ENCODE data around the gene PRKD3. TPM values are rescaled to one million over a fixed set of nuclear protein-coding genes. Genes with fewer than 3 reads are reported as not detected.
A peak's percentile ranks its signal among the peaks of the same experiment; 100 is the strongest.

The PRKD3 gene
- total and polyA plus RNA-seq, 2 of the 13 experiments (the other 11 are each of a cell fraction or from before 2014, with no cell fraction given), result 11.6 to 38.4 TPM

- TF ChIP-seq, protein P1, sequence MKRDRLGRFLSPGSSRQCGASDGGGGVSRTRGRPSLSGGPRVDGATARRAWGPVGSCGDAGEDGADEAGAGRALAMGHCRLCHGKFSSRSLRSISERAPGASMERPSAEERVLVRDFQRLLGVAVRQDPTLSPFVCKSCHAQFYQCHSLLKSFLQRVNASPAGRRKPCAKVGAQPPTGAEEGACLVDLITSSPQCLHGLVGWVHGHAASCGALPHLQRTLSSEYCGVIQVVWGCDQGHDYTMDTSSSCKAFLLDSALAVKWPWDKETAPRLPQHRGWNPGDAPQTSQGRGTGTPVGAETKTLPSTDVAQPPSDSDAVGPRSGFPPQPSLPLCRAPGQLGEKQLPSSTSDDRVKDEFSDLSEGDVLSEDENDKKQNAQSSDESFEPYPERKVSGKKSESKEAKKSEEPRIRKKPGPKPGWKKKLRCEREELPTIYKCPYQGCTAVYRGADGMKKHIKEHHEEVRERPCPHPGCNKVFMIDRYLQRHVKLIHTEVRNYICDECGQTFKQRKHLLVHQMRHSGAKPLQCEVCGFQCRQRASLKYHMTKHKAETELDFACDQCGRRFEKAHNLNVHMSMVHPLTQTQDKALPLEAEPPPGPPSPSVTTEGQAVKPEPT (CRISPR knock-in tag; IDR thresholded peaks at IDR 0.05; ENCODE audit: low read depth), result no peak
- TF ChIP-seq PRMT3 (CRISPR knock-in tag; IDR thresholded peaks at IDR 0.05; ENCODE audit: borderline replicate concordance, low read depth), result no peak
- TF ChIP-seq ZNF33B (CRISPR knock-in tag; IDR thresholded peaks at IDR 0.05), result no peak
- TF ChIP-seq FOXC1 (CRISPR knock-in tag; IDR thresholded peaks at IDR 0.05; ENCODE audit: borderline replicate concordance), result no peak
- TF ChIP-seq TCF7 (IDR thresholded peaks at IDR 0.05; ENCODE audit: low read depth), result peak; percentile 46; the same call in 1 of the 2 replicates
- peak; percentile 44; the same call in 1 of the 2 replicates for TF ChIP-seq FOXA3 (CRISPR knock-in tag; IDR thresholded peaks at IDR 0.05)
- no peak for TF ChIP-seq ERF (CRISPR knock-in tag; IDR thresholded peaks at IDR 0.05)
- no peak for TF ChIP-seq ZFP82 (CRISPR knock-in tag; IDR thresholded peaks at IDR 0.05; ENCODE audit: borderline replicate concordance)
- no peak for TF ChIP-seq ZNF619 (CRISPR knock-in tag; IDR thresholded peaks at IDR 0.05)
- no peak for TF ChIP-seq RARA (CRISPR knock-in tag; IDR thresholded peaks at IDR 0.05)
- peak; percentile 68 for TF ChIP-seq SRF (IDR thresholded peaks at IDR 0.05; ENCODE audit: low read depth, low read length)
- TF ChIP-seq TRIM24 (CRISPR knock-in tag; IDR thresholded peaks at IDR 0.05), result no peak
- no peak for TF ChIP-seq SYNCRIP (IDR thresholded peaks at IDR 0.05; ENCODE audit: insufficient read depth, low read depth, low read length)
- TF ChIP-seq CHCHD3 (CRISPR knock-in tag; IDR thresholded peaks at IDR 0.05), result no peak
- TF ChIP-seq ZNF296 (CRISPR knock-in tag; conservative IDR thresholded peaks at IDR 0.05), result no peak
- TF ChIP-seq ZNF556 (CRISPR knock-in tag; IDR thresholded peaks at IDR 0.05; ENCODE audit: borderline replicate concordance), result no peak
- TF ChIP-seq KDM4B (CRISPR knock-in tag; IDR thresholded peaks at IDR 0.05), result no peak
- no peak for TF ChIP-seq ZNF709 (CRISPR knock-in tag; IDR thresholded peaks at IDR 0.05)
- no peak for TF ChIP-seq XBP1 (CRISPR knock-in tag; IDR thresholded peaks at IDR 0.05)
- no peak for TF ChIP-seq EP300 (IDR thresholded peaks at IDR 0.05; ENCODE audit: low read depth in 2 of 2, low read length in 2 of 2)
- no peak for TF ChIP-seq EP300 (CRISPR knock-in tag; IDR thresholded peaks at IDR 0.05; ENCODE audit: borderline replicate concordance)
- no peak for TF ChIP-seq ZNF513 (CRISPR knock-in tag; conservative IDR thresholded peaks at IDR 0.05)
- TF ChIP-seq GLMP (CRISPR knock-in tag; IDR thresholded peaks at IDR 0.05; ENCODE audit: borderline replicate concordance), result no peak
- no peak for TF ChIP-seq ZNF143 (CRISPR knock-in tag; IDR thresholded peaks at IDR 0.05)
Observed at GRCh38 chr2:37343537-37344434, 19.2 kb upstream of the PRKD3 start (continued).
